SK-N-SH treated with all-trans-retinoic acid at 6 μM for 48 hours (cell line): Measurements from ENCODE around the gene TMEM232.

ENCODE experiments used
- ARNTL ChIP-seq: fragments of 450-650 bp; formaldehyde crosslinking; IDR thresholded peaks from 2 replicates; pipeline ENCODE4 v1.5.0; 2020; ENCODE audit warnings: low read depth, mild to moderate bottlenecking, moderate library complexity, borderline replicate concordance
- SNAI2 ChIP-seq: fragments of 250-450 bp; sonication (Bioruptor Pico); IDR thresholded peaks from 2 replicates; pipeline ENCODE4 v1.5.0; 2020; ENCODE audit warnings: mild to moderate bottlenecking, moderate library complexity
- ZFP3 ChIP-seq: fragments of 250-450 bp; sonication (Bioruptor Pico); IDR thresholded peaks from 2 replicates; pipeline ENCODE4 v1.5.0; 2020; ENCODE audit warnings: mild to moderate bottlenecking, moderate library complexity
- ZNF565 ChIP-seq: fragments of 450-650 bp; formaldehyde crosslinking; conservative IDR thresholded peaks from 2 replicates; pipeline ENCODE4 v1.5.0; 2020; ENCODE audit warnings: low read depth, mild to moderate bottlenecking, moderate library complexity
- ZNF70 ChIP-seq: fragments of 450-650 bp; formaldehyde crosslinking; IDR thresholded peaks from 2 replicates; pipeline ENCODE4 v1.5.0; 2020; ENCODE audit warnings: mild to moderate bottlenecking, moderate library complexity
- ZNF8 ChIP-seq: fragments of 450-650 bp; formaldehyde crosslinking; IDR thresholded peaks from 2 replicates; pipeline ENCODE4 v1.5.0; 2020; ENCODE audit warnings: mild to moderate bottlenecking, moderate library complexity

GRCh38 chr5:110512266-110512665 lies 214.2 kb downstream of the TMEM232 start:
- TF ChIP-seq ZNF70 (CRISPR knock-in tag) (no peak), ARNTL (CRISPR knock-in tag) (no peak), ZFP3 (no peak), SNAI2 (CRISPR knock-in tag) (no peak), ZNF8 (CRISPR knock-in tag) (no peak), ZNF565 (CRISPR knock-in tag) (no peak)
